ENCODE data around the gene POLR2I.

POLR2I gene

GRCh38 chr19:36128392-36128736, 13.7 kb upstream of the POLR2I start:
- ChIA-PET POLR2A (no interaction called here), CTCF (interaction anchor here (0.7 to 5.9 kb wide), 27 partner anchors 10 to 380 kb away, joined by 3 to 47 read pairs (median 4); partner anchors contain the start of genes CAPNS1, LIN37, POLR2I and TBCB)
- no peak for DNase-seq (ENCODE audit: extremely low spot score)
- TF ChIP-seq CTCF (IDR thresholded peaks at IDR 0.05; ENCODE audit: control extremely low read depth, extremely low read depth, low read depth, missing control alignments) = no peak

- no peak for DNase-seq (ENCODE audit: extremely low spot score)
- POLR2A ChIA-PET = no interaction called here
- CTCF ChIA-PET = interaction anchor here (2.1 to 5.9 kb wide), 3 partner anchors 9 to 44 kb away, joined by 10 to 47 read pairs (median 43); partner anchors contain the start of genes CAPNS1, POLR2I and TBCB
- TF ChIP-seq CTCF (IDR thresholded peaks at IDR 0.05; ENCODE audit: control extremely low read depth, extremely low read depth, low read depth, missing control alignments) = no peak
These were observed 10.9 kb upstream of the POLR2I start for GRCh38 chr19:36125557-36125956.

- ChIA-PET CTCF (no interaction called here), POLR2A (no interaction called here)
- DNase-seq (ENCODE audit: extremely low spot score) = no peak
- no peak for TF ChIP-seq CTCF (IDR thresholded peaks at IDR 0.05; ENCODE audit: control extremely low read depth, extremely low read depth, low read depth, missing control alignments)
These were observed 6.9 kb upstream of the POLR2I start for GRCh38 chr19:36121486-36122124.

- POLR2A ChIA-PET = no interaction called here
- CTCF ChIA-PET = no interaction called here
- no peak for TF ChIP-seq CTCF (IDR thresholded peaks at IDR 0.05; ENCODE audit: control extremely low read depth, extremely low read depth, low read depth, missing control alignments)
- no peak for DNase-seq (ENCODE audit: extremely low spot score)
These were observed 6.3 kb upstream of the POLR2I start for GRCh38 chr19:36120984-36121358.

GRCh38 chr19:36120092-36120983, 5.7 kb upstream of the POLR2I start:
- POLR2A ChIA-PET = no interaction called here
- CTCF ChIA-PET = interaction anchor here (0.9 kb wide), 1 partner anchor 17 kb away, joined by 3 read pairs; no protein-coding TSS in a partner anchor
- DNase-seq (ENCODE audit: extremely low spot score) = no peak
- TF ChIP-seq CTCF (IDR thresholded peaks at IDR 0.05; ENCODE audit: control extremely low read depth, extremely low read depth, low read depth, missing control alignments) = no peak

GRCh38 chr19:36116344-36116637, 1.6 kb upstream of the POLR2I start:
- no peak for TF ChIP-seq CTCF (IDR thresholded peaks at IDR 0.05; ENCODE audit: control extremely low read depth, extremely low read depth, low read depth, missing control alignments)
- ChIA-PET POLR2A (no interaction called here), CTCF (interaction anchor here (0.8 to 6.1 kb wide), 2 partner anchors 11 to 29 kb away, joined by 3 to 43 read pairs; no protein-coding TSS in a partner anchor)
- DNase-seq (ENCODE audit: extremely low spot score) = no peak

Data from GM10248 (cell line).